ENCODE measurements around the gene GNAL. TPM values are rescaled to one million over a fixed set of nuclear protein-coding genes. Genes with fewer than 3 reads are reported as not detected.
"Not testable (repeated sequence)": the region's sequence is repeated elsewhere in the genome, so short reads cannot be mapped to it uniquely, and the experiment has no call there.

GNAL gene
- total RNA-seq, 1 donor from 2014 or later, result 14.7 TPM

DNA sequence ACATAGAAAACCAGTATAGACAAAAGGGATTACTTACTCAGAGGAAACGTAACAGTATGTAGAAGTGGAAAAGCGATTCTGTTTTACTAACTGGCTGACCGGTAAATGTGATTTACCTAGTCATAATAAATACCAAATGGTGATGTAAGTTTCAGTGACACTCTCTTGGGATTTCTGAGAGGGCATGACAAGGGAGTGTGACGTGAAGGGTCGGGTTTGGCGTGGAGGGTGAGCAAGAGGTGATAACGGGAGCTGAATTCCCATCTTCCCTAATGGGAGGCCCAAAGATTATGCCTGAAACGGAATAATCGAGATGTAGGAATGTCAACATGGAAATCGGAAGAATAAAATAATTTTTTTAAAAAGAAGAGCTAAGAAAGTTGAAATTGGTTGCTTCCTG is 12.7 kb upstream of the GNAL start:
- Histone ChIP-seq H3K4me3 (ENCODE audit: low read depth, low read length) (no peak overlapping the region), H3K36me3 (ENCODE audit: control insufficient read depth, insufficient read depth, low read length) (no peaks in the 10 kb centered on the region), H3K27me3 (ENCODE audit: control insufficient read depth, insufficient read depth, low read length) (no peaks in the 10 kb centered on the region)
- TF ChIP-seq, protein P1, sequence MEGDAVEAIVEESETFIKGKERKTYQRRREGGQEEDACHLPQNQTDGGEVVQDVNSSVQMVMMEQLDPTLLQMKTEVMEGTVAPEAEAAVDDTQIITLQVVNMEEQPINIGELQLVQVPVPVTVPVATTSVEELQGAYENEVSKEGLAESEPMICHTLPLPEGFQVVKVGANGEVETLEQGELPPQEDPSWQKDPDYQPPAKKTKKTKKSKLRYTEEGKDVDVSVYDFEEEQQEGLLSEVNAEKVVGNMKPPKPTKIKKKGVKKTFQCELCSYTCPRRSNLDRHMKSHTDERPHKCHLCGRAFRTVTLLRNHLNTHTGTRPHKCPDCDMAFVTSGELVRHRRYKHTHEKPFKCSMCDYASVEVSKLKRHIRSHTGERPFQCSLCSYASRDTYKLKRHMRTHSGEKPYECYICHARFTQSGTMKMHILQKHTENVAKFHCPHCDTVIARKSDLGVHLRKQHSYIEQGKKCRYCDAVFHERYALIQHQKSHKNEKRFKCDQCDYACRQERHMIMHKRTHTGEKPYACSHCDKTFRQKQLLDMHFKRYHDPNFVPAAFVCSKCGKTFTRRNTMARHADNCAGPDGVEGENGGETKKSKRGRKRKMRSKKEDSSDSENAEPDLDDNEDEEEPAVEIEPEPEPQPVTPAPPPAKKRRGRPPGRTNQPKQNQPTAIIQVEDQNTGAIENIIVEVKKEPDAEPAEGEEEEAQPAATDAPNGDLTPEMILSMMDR (IDR thresholded peaks at IDR 0.05; ENCODE audit: insufficient read depth, low read length, poor library complexity, severe bottlenecking), result no peak
- DNase-seq (ENCODE audit: low read depth), result no peak

DNA sequence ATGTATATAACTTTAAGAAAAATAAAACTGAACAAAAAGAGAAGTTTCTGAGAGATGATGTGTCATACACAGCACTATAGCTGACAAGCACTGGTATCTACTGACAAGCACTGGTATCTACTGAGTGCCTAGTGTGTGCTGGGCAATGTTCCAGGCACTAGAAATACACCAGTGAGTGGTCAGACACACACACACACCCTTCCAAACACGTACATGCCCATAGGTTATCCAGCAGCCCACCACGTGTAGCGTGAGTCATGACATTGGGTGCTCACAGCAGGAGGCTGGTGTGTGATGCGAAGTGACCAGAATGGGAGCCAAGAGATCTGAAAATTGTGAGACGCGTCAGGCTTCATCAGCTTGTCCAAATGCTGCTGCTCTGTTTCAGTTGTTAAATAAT is 12.2 kb upstream of the GNAL start:
- no peak overlapping the region for H3K4me3 ChIP-seq (ENCODE audit: low read depth, low read length)
- TF ChIP-seq, protein P1 (IDR thresholded peaks at IDR 0.05; ENCODE audit: insufficient read depth, low read length, poor library complexity, severe bottlenecking), result no peak
- H3K27me3 ChIP-seq (ENCODE audit: control insufficient read depth, insufficient read depth, low read length), result no peaks in the 10 kb centered on the region
- no peaks in the 10 kb centered on the region for H3K36me3 ChIP-seq (ENCODE audit: control insufficient read depth, insufficient read depth, low read length)
- no peak for DNase-seq (ENCODE audit: low read depth)

DNA sequence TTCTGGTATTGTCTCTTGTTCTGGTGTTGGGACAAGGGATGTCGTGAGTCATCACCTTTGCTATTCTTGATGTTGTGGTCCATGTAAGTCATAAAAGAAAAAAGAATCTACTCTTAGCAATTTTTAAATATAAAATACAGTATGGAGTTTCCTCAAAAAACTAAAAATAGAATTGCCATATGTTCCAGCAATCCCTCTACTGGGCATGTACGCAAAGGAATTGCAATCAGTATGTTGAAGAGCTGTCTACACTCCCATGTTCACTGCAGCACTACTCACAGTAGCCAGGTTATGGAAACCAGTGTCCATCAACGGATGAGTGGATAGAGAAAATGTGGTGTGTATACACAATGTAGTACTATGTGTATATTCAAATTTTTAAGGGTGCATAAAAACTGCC is 10.9 kb upstream of the GNAL start:
- H3K36me3 ChIP-seq (ENCODE audit: control insufficient read depth, insufficient read depth, low read length), result no peaks in the 10 kb centered on the region
- TF ChIP-seq, protein P1 (IDR thresholded peaks at IDR 0.05; ENCODE audit: insufficient read depth, low read length, poor library complexity, severe bottlenecking), result no peak
- no peaks in the 10 kb centered on the region for H3K27me3 ChIP-seq (ENCODE audit: control insufficient read depth, insufficient read depth, low read length)
- DNase-seq (ENCODE audit: low read depth), result no peak
- H3K4me3 ChIP-seq (ENCODE audit: low read depth, low read length), result no peak overlapping the region

DNA sequence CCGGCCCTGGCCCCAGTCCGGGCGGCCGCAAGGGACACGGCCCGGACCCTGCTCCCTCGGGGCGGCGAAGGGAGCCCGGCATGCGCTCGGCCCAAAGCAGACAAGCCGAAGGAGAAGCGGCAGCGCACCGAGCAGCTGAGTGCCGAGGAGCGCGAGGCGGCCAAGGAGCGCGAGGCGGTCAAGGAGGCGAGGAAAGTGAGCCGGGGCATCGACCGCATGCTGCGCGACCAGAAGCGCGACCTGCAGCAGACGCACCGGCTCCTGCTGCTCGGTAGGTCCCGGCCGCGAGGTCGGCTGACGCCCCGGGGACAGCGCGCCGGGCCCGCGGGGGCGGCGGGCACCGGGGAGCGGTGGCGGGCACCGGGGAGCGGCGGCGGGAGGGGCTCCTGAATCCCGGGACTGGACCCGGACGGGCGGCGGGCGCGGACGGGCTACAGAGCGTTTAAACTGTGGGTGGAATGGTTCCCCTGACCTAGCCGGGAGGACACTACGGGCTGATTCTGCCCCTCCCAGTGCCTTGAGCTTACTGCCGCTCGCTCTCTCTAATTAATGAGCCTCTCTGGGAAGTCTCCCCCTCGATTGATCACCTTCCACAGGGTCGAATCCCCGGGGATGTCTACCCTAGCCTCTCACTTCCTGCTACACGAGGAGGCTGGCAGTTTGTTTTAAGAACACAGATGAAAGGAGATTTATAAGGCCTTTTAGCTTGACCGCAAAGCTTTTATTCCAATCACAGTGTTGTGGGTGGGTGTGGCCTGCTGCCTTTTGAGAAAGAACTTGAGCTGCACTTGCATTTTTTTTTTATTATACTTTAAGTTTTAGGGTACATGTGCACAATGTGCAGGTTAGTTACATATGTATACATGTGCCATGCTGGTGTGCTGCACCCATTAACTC is 853 bp downstream of the GNAL start:
- H3K27me3 ChIP-seq (ENCODE audit: control insufficient read depth, insufficient read depth, low read length), result peaks cover 4% of the 10 kb centered on the region
- peak overlapping the region; percentile 37 for H3K4me3 ChIP-seq (ENCODE audit: low read depth, low read length)
- H3K36me3 ChIP-seq (ENCODE audit: control insufficient read depth, insufficient read depth, low read length), result no peaks in the 10 kb centered on the region
- no peak for DNase-seq (ENCODE audit: low read depth)
- TF ChIP-seq, protein P1 (IDR thresholded peaks at IDR 0.05; ENCODE audit: insufficient read depth, low read length, poor library complexity, severe bottlenecking), result no peak

DNA sequence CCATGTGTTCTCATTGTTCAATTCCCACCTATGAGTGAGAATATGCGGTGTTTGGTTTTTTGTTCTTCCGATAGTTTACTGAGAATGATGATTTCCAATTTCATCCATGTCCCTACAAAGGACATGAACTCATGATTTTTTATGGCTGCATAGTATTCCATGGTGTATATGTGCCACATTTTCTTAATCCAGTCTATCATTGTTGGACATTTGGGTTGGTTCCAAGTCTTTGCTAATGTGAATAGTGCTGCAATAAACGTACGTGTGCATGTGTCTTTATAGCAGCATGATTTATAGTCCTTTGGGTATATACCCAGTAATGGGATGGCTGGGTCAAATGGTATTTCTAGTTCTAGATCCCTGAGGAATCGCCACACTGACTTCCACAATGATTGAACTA is 1.6 kb downstream of the GNAL start:
- not testable (repeated sequence) for H3K4me3 ChIP-seq (ENCODE audit: low read depth, low read length); H3K36me3 ChIP-seq (ENCODE audit: control insufficient read depth, insufficient read depth, low read length); H3K27me3 ChIP-seq (ENCODE audit: control insufficient read depth, insufficient read depth, low read length); DNase-seq (ENCODE audit: low read depth)

DNA sequence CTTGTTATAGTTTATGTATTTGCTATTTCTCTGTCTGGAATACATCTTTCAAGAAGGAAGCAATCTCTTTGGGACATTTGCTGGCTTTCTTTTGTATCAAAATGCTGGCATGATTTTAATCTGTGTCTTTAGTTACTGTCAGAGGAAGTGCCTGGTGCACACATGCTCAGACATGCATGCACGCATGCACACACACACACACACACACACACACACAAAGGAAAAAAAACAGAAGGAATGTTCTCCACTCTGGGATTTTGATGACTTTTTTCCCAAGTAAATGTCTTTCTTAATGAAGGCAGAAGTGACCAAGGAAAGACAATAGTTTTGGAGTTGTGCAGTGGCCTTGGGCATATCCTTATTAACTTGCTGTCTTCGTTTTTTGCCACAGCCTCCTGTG is 6.7 kb downstream of the GNAL start:
- TF ChIP-seq, protein P1 (IDR thresholded peaks at IDR 0.05; ENCODE audit: insufficient read depth, low read length, poor library complexity, severe bottlenecking), result no peak
- no peaks in the 10 kb centered on the region for H3K27me3 ChIP-seq (ENCODE audit: control insufficient read depth, insufficient read depth, low read length)
- no peaks in the 10 kb centered on the region for H3K36me3 ChIP-seq (ENCODE audit: control insufficient read depth, insufficient read depth, low read length)
- no peak overlapping the region for H3K4me3 ChIP-seq (ENCODE audit: low read depth, low read length)
- DNase-seq (ENCODE audit: low read depth), result no peak

Measured in kidney epithelial cell (primary cell).